Keratinocyte (primary cell): Measurements from ENCODE around the gene FAM107B. TPM values are rescaled to one million over a fixed set of nuclear protein-coding genes. Genes with fewer than 3 reads are reported as not detected.

Experiments
- DNase-seq: peaks from one replicate; pipeline ENCODE4 v3.0.0-alpha.2; 2011; ENCODE audit warnings: low read depth, missing footprints, low spot score
- FAIRE-seq: peaks from 2 replicates; lab custom pipeline; 2011; peaks lifted over from hg19 to GRCh38; lab: Jason Lieb, UNC
- H2AFZ ChIP-seq: 2 replicates; pipeline ENCODE4 v1.6.0; 2012; ENCODE audit warnings: low read length, control low read depth, inconsistent platforms; ENCODE audit not compliant: control insufficient read depth
- H3K27ac ChIP-seq: 2 replicates; pipeline ENCODE4 v1.5.1; 2011; ENCODE audit warnings: low read length; ENCODE audit not compliant: control insufficient read depth, insufficient read depth
- H3K27me3 ChIP-seq: 3 replicates; pipeline ENCODE4 v1.6.0; 2011; ENCODE audit warnings: low read length; ENCODE audit not compliant: control insufficient read depth, insufficient read depth; ENCODE audit errors: extremely low read depth
- H3K36me3 ChIP-seq, 2 experiments: 2 replicates in 1 of 2; 3 replicates in 1 of 2; pipeline ENCODE4 v1.5.1; 2011; ENCODE audit warnings: low read length in 2 of 2, mild to moderate bottlenecking in 1 of 2; ENCODE audit not compliant: control insufficient read depth in 2 of 2, insufficient read depth in 2 of 2; ENCODE audit errors: extremely low read depth in 1 of 2
- H3K4me1 ChIP-seq: 3 replicates; pipeline ENCODE4 v1.5.1; 2011; ENCODE audit warnings: low read length; ENCODE audit not compliant: control insufficient read depth, insufficient read depth; ENCODE audit errors: extremely low read depth
- H3K4me2 ChIP-seq: 3 replicates; pipeline ENCODE4 v1.6.0; 2011; ENCODE audit warnings: low read depth, low read length; ENCODE audit not compliant: control insufficient read depth, insufficient read depth; ENCODE audit errors: extremely low read depth
- H3K4me3 ChIP-seq, 3 experiments: fragments of 200-600 bp in 1 of 3; sonication (generic) in 1 of 3; 2 replicates in 2 of 3; 3 replicates in 1 of 3; pipeline ENCODE4 v1.5.1; 2011 to 2016; ENCODE audit warnings: low read length in 3 of 3, mild to moderate bottlenecking in 3 of 3, control low read depth in 2 of 3, inconsistent platforms in 1 of 3, low read depth in 1 of 3, mixed read lengths in 1 of 3, mixed run types in 1 of 3, moderate library complexity in 1 of 3; ENCODE audit not compliant: control insufficient read depth in 2 of 3, insufficient read depth in 2 of 3; ENCODE audit errors: extremely low read depth in 1 of 3
- H3K79me2 ChIP-seq: 2 replicates; pipeline ENCODE4 v1.6.0; 2012; ENCODE audit warnings: low read length; ENCODE audit not compliant: control insufficient read depth, insufficient read depth
- H3K9ac ChIP-seq: 3 replicates; pipeline ENCODE4 v1.6.0; 2011; ENCODE audit warnings: low read length; ENCODE audit not compliant: control insufficient read depth, insufficient read depth; ENCODE audit errors: extremely low read depth
- H3K9me1 ChIP-seq: 3 replicates; pipeline ENCODE4 v1.6.0; 2011; ENCODE audit warnings: low read length; ENCODE audit not compliant: control insufficient read depth, insufficient read depth; ENCODE audit errors: extremely low read depth
- H3K9me3 ChIP-seq: 2 replicates; pipeline ENCODE4 v1.5.1; 2012; ENCODE audit warnings: low read depth, low read length; ENCODE audit not compliant: control insufficient read depth
- H4K20me1 ChIP-seq: 3 replicates; pipeline ENCODE4 v1.6.0; 2011; ENCODE audit warnings: low read length; ENCODE audit not compliant: control insufficient read depth, insufficient read depth; ENCODE audit errors: extremely low read depth
- EZH2 ChIP-seq: IDR thresholded peaks from one replicate; pipeline ENCODE4 v1.6.1; 2012; ENCODE audit warnings: inconsistent platforms, mild to moderate bottlenecking, low read length, moderate library complexity
- dilution Hi-C: fragments of 300-500 bp; cut with MboI; formaldehyde crosslinking; loops from one replicate; pipeline ENCODE4 v1.7.0; 2020; ENCODE audit warnings: low sequenced_read_pairs; ENCODE audit not compliant: extremely low pct_ligation_motif_present
- polyA plus RNA-seq, 5 experiments: library from polyadenylated mRNA; depleted of rRNA in 3 of 5; stranded (reverse) in 3 of 5; stranded (forward) in 1 of 5; unstranded in 1 of 5; fragments of >200 nt; gene quantifications; 1 replicate in 1 of 5; 2 replicates in 3 of 5; 3 replicates in 1 of 5; pipeline versions ENCODE4 v1.2.1 to v1.2.3, GENCODE V29; 2011 to 2012; ENCODE audit warnings: missing spikeins in 2 of 5, low read depth in 1 of 5, low replicate concordance in 1 of 5
- TF ChIP-seq, protein P1 (sequence below), 3 experiments: IDR thresholded peaks in 1 of 3; conservative IDR thresholded peaks in 1 of 3; optimal IDR thresholded peaks in 1 of 3; 2 replicates in 2 of 3; 3 replicates in 1 of 3; pipeline versions ENCODE3 to v1.5.1; 2011; ENCODE audit warnings: low read length in 3 of 3, mild to moderate bottlenecking in 3 of 3, moderate library complexity in 2 of 3, control low read depth in 1 of 3, inconsistent platforms in 1 of 3; ENCODE audit not compliant: insufficient read depth in 2 of 3; ENCODE audit errors: extremely low read depth in 1 of 3

The FAM107B gene
- polyA plus RNA-seq, 1 donor (not counting 4 experiments of a cell fraction or from before 2014, with no cell fraction given) = 8.7 TPM

DNA sequence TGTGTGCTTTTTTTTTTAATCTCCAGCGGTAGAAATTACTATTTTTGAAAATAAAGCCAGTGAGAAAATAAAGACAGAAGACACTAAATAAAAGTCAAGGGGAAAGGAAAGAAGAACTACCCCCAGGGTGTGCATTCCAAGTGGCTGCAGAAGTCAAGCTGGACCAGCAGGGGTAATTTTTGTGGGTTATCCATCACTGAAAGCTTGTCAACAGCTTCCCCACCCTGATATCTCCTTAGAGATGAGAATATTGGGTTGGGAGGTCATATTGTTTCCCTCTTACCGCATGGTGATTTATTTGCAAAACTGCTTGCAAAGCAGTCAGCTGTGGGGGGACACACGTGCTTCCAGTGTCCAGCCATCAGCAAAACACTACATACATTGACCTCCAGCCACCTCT, 46.4 kb downstream of the FAM107B start:
- dilution Hi-C loops = no loop called here
- Histone ChIP-seq H4K20me1 (no peaks in the 10 kb centered on the region), H3K9me3 (no peaks in the 10 kb centered on the region), H3K36me3 (no peaks in the 10 kb centered on the region), H2AFZ (no peak overlapping the region), H3K79me2 (no peaks in the 10 kb centered on the region), H3K27me3 (no peaks in the 10 kb centered on the region), H3K4me3 (no peak overlapping the region), H3K27ac (no peak overlapping the region), H3K4me2 (no peak overlapping the region), H3K4me1 (no peaks in the 10 kb centered on the region), H3K9ac (no peak overlapping the region), H3K9me1 (no peaks in the 10 kb centered on the region)
- DNase-seq (no peak), FAIRE-seq (no peak)
- TF ChIP-seq, protein P1, sequence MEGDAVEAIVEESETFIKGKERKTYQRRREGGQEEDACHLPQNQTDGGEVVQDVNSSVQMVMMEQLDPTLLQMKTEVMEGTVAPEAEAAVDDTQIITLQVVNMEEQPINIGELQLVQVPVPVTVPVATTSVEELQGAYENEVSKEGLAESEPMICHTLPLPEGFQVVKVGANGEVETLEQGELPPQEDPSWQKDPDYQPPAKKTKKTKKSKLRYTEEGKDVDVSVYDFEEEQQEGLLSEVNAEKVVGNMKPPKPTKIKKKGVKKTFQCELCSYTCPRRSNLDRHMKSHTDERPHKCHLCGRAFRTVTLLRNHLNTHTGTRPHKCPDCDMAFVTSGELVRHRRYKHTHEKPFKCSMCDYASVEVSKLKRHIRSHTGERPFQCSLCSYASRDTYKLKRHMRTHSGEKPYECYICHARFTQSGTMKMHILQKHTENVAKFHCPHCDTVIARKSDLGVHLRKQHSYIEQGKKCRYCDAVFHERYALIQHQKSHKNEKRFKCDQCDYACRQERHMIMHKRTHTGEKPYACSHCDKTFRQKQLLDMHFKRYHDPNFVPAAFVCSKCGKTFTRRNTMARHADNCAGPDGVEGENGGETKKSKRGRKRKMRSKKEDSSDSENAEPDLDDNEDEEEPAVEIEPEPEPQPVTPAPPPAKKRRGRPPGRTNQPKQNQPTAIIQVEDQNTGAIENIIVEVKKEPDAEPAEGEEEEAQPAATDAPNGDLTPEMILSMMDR (optimal IDR thresholded peaks at IDR 0.05 in 1 of 3, IDR thresholded peaks at IDR 0.05 in 1 of 3, conservative IDR thresholded peaks at IDR 0.05 in 1 of 3; ENCODE audit: extremely low read depth in 1 of 3, insufficient read depth in 2 of 3, low read length in 3 of 3) = no peak
- TF ChIP-seq EZH2 = no peak

DNA sequence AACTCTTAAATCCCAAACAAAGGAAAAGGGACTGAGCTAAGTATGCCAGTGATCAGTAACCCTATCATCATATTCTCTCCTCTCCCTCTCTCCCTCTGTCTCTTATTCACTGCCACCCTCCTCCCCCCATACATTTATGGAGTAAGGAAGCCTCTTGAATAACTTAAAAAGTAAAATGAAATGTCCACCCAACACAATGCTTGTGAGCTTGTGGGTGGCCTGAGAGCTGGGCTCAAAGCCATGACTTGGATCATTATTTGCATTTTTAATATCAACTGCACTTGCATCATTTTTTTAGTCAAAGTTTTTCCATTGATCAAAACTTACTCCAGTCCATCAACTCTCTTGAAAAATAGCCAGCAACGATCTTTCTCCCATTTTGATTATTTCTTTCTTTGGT, 46.8 kb downstream of the FAM107B start:
- Histone ChIP-seq H3K27me3 (no peaks in the 10 kb centered on the region), H3K9me3 (no peaks in the 10 kb centered on the region), H3K4me1 (no peaks in the 10 kb centered on the region), H3K79me2 (no peaks in the 10 kb centered on the region), H3K9me1 (no peaks in the 10 kb centered on the region), H3K4me2 (no peak overlapping the region), H2AFZ (no peak overlapping the region), H4K20me1 (no peaks in the 10 kb centered on the region), H3K27ac (no peak overlapping the region), H3K36me3 (no peaks in the 10 kb centered on the region), H3K4me3 (no peak overlapping the region), H3K9ac (no peak overlapping the region)
- FAIRE-seq (no peak), DNase-seq (no peak)
- dilution Hi-C loops = no loop called here
- TF ChIP-seq, protein P1 (optimal IDR thresholded peaks at IDR 0.05 in 1 of 3, IDR thresholded peaks at IDR 0.05 in 1 of 3, conservative IDR thresholded peaks at IDR 0.05 in 1 of 3; ENCODE audit: extremely low read depth in 1 of 3, insufficient read depth in 2 of 3, low read length in 3 of 3) = no peak
- TF ChIP-seq EZH2 = no peak
